Sigmoid colon (tissue), 4 donors: ENCODE data around the gene CD81.

Experiments used
- EP300 ChIP-seq, 4 donors: sonication (generic); formaldehyde crosslinking; IDR thresholded peaks; one replicate each; pipeline ENCODE4 v1.6.1; 2017; ENCODE audit warnings: antibody characterized with exemption in 4 of 4
- POLR2A ChIP-seq, 2 donors: fragments of 450-650 bp; IDR thresholded peaks; one replicate each; pipeline ENCODE4 v1.6.1; 2016; ENCODE audit warnings: antibody characterized with exemption in 2 of 2, mild to moderate bottlenecking in 2 of 2, moderate library complexity in 2 of 2
- TF ChIP-seq, protein P1 (sequence below), 4 experiments: fragments of 450-650 bp in 3 of 4; fragments of 200-600 bp in 1 of 4; IDR thresholded peaks; one replicate each; pipeline ENCODE4 v1.5.1; 2016 to 2019; ENCODE audit warnings: antibody characterized with exemption in 4 of 4, mild to moderate bottlenecking in 3 of 4, moderate library complexity in 2 of 4

DNA sequence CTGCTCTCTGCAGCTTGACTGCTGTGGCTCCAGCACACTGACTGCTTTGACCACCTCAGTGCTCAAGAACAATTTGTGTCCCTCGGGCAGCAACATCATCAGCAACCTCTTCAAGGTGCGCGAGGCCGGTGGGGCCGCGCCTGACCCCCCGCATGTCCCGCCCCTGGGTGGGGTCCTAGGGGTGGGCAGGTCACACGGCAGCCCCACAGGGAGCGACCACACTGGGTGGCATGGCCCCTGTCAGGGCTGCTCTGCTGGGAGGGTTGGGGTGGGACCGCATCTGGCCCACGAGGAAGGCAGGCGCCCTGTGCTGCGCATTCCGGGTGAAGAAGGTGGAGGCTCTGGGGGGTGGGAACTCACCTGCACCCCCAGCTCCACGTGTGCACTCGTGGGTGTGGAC lies 18.7 kb downstream of the CD81 start:
- TF ChIP-seq, protein P1, sequence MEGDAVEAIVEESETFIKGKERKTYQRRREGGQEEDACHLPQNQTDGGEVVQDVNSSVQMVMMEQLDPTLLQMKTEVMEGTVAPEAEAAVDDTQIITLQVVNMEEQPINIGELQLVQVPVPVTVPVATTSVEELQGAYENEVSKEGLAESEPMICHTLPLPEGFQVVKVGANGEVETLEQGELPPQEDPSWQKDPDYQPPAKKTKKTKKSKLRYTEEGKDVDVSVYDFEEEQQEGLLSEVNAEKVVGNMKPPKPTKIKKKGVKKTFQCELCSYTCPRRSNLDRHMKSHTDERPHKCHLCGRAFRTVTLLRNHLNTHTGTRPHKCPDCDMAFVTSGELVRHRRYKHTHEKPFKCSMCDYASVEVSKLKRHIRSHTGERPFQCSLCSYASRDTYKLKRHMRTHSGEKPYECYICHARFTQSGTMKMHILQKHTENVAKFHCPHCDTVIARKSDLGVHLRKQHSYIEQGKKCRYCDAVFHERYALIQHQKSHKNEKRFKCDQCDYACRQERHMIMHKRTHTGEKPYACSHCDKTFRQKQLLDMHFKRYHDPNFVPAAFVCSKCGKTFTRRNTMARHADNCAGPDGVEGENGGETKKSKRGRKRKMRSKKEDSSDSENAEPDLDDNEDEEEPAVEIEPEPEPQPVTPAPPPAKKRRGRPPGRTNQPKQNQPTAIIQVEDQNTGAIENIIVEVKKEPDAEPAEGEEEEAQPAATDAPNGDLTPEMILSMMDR (IDR thresholded peaks at IDR 0.05) = no peak
- no peak for TF ChIP-seq POLR2A (IDR thresholded peaks at IDR 0.05)
- no peak for TF ChIP-seq EP300 (IDR thresholded peaks at IDR 0.05)
